IMR-90 (cell line): ENCODE results near the gene RPUSD1. TPM values are rescaled to one million over a fixed set of nuclear protein-coding genes. Genes with fewer than 3 reads are reported as not detected.

Source experiments
- ATAC-seq: fragments of 200-7000 bp; cut with Tn5 transposase; 2 replicates; pipeline ENCODE4 v1.9.1; 2020; ENCODE audit warnings: low read depth, mild to moderate bottlenecking, moderate library complexity
- BruUV-seq: library from RNA; stranded (reverse); fragments of 400-500 nt; replicated peaks from 2 replicates; lab custom pipeline; 2021; lab: Mats Ljungman, UMichigan
- CTCF ChIA-PET: fragments of 300-600 bp; formaldehyde crosslinking; extraction: SDS; loops from one replicate; lab custom pipeline; 2021; ENCODE audit warnings: antibody characterized with exemption; lab: Yijun Ruan, JAX
- POLR2A ChIA-PET: fragments of 300-600 bp; sonication (Branson Sonifier 250); formaldehyde crosslinking; loops from one replicate; lab custom pipeline; 2022; ENCODE audit warnings: antibody characterized with exemption; ENCODE audit not compliant: unreplicated experiment; lab: Charles Lee
- DNase-seq: peaks from one replicate; pipeline ENCODE4 v3.0.0; 2013
- H2AFZ ChIP-seq: replicated peaks from 2 replicates; pipeline ENCODE3; 2013; ENCODE audit warnings: low read length, mild to moderate bottlenecking; ENCODE audit not compliant: poor library complexity
- H2AK5ac ChIP-seq: 2 replicates; pipeline ENCODE4 v1.6.1; 2013; ENCODE audit warnings: low read depth, low read length, inconsistent platforms
- H2AK9ac ChIP-seq: replicated peaks from 2 replicates; pipeline ENCODE3; 2013; ENCODE audit warnings: mild to moderate bottlenecking, low read depth, low read length, moderate library complexity; ENCODE audit not compliant: poor library complexity
- H2BK120ac ChIP-seq: 2 replicates; pipeline ENCODE4 v1.6.1; 2013; ENCODE audit warnings: low read depth, low read length, inconsistent platforms
- H2BK15ac ChIP-seq: 3 replicates; pipeline ENCODE4 v1.6.1; 2013; ENCODE audit warnings: low read depth, low read length, inconsistent platforms
- H2BK20ac ChIP-seq: 2 replicates; pipeline ENCODE4 v1.6.1; 2013; ENCODE audit warnings: low read depth, mild to moderate bottlenecking, inconsistent platforms, low read length, moderate library complexity
- H2BK5ac ChIP-seq: 2 replicates; pipeline ENCODE4 v1.6.1; 2013; ENCODE audit warnings: mild to moderate bottlenecking, low read depth, low read length, inconsistent platforms; ENCODE audit not compliant: poor library complexity, severe bottlenecking
- H3K14ac ChIP-seq: replicated peaks from 2 replicates; pipeline ENCODE4 v1.6.1; 2013; ENCODE audit warnings: low read depth, low read length, inconsistent platforms
- H3K18ac ChIP-seq: 2 replicates; pipeline ENCODE4 v1.6.1; 2013; ENCODE audit warnings: low read depth, low read length, control low read depth
- H3K23ac ChIP-seq: 2 replicates; pipeline ENCODE4 v1.6.1; 2013; ENCODE audit warnings: low read depth, low read length, inconsistent platforms
- H3K27ac ChIP-seq: 2 replicates; pipeline ENCODE4 v1.5.1; 2013; ENCODE audit warnings: mild to moderate bottlenecking, control low read depth, low read length; ENCODE audit not compliant: insufficient read depth
- H3K27me3 ChIP-seq: 2 replicates; pipeline ENCODE4 v1.6.1; 2013; ENCODE audit warnings: low read length; ENCODE audit not compliant: control insufficient read depth, insufficient read depth
- H3K36me3 ChIP-seq: 2 replicates; pipeline ENCODE4 v1.6.1; 2013; ENCODE audit warnings: low read length, mixed read lengths; ENCODE audit not compliant: control insufficient read depth, insufficient read depth
- H3K4ac ChIP-seq: 2 replicates; pipeline ENCODE4 v1.6.1; 2013; ENCODE audit warnings: low read depth, low read length, inconsistent platforms
- H3K4me1 ChIP-seq: 2 replicates; pipeline ENCODE4 v1.6.1; 2013; ENCODE audit warnings: low read length, mixed read lengths; ENCODE audit not compliant: control insufficient read depth, insufficient read depth
- H3K4me2 ChIP-seq: 2 replicates; pipeline ENCODE4 v1.6.1; 2013; ENCODE audit warnings: low read depth, mild to moderate bottlenecking, control low read depth, low read length, moderate library complexity
- H3K4me3 ChIP-seq: 2 replicates; pipeline ENCODE4 v1.5.1; 2013; ENCODE audit warnings: low read depth, mild to moderate bottlenecking, control low read depth, low read length, moderate library complexity; ENCODE audit not compliant: insufficient read depth
- H3K56ac ChIP-seq: 2 replicates; pipeline ENCODE4 v1.6.1; 2013; ENCODE audit warnings: low read length, inconsistent platforms; ENCODE audit not compliant: insufficient read depth; ENCODE audit errors: extremely low read depth
- H3K79me1 ChIP-seq, 2 experiments: 2 replicates each; pipeline ENCODE4 v1.6.1; 2013; ENCODE audit warnings: low read length in 2 of 2, inconsistent platforms in 1 of 2, low read depth in 1 of 2
- H3K9ac ChIP-seq: 2 replicates; pipeline ENCODE4 v1.6.1; 2013; ENCODE audit warnings: low read depth, low read length, control low read depth
- H3K9me1 ChIP-seq: 2 replicates; pipeline ENCODE4 v1.6.1; 2013; ENCODE audit warnings: low read length, inconsistent platforms; ENCODE audit not compliant: insufficient read depth
- H3K9me3 ChIP-seq: 2 replicates; pipeline ENCODE4 v1.6.1; 2013; ENCODE audit warnings: low read length; ENCODE audit not compliant: control insufficient read depth, insufficient read depth
- H4K20me1 ChIP-seq: 2 replicates; pipeline ENCODE4 v1.6.1; 2013; ENCODE audit warnings: low read length, inconsistent platforms; ENCODE audit not compliant: insufficient read depth
- H4K5ac ChIP-seq: 2 replicates; pipeline ENCODE4 v1.6.1; 2013; ENCODE audit warnings: mild to moderate bottlenecking, low read depth, low read length, control low read depth
- H4K8ac ChIP-seq, 2 experiments: 2 replicates each; pipeline ENCODE4 v1.6.1; 2013; ENCODE audit warnings: low read depth in 2 of 2, low read length in 2 of 2, control low read depth in 1 of 2, inconsistent platforms in 1 of 2
- H4K91ac ChIP-seq: 2 replicates; pipeline ENCODE4 v1.6.1; 2013; ENCODE audit warnings: low read depth, low read length, inconsistent platforms; ENCODE audit not compliant: insufficient read depth
- BHLHE40 ChIP-seq: fragments of 150-350 bp; IDR thresholded peaks from 2 replicates; pipeline ENCODE4 v1.6.1; 2016; ENCODE audit warnings: mild to moderate bottlenecking, low read depth, low read length
- CHD1 ChIP-seq: IDR thresholded peaks from 2 replicates; pipeline ENCODE4 v1.6.1; 2012; ENCODE audit warnings: low read depth, low read length, improper control_type of control experiment
- MXI1 ChIP-seq: IDR thresholded peaks from 2 replicates; pipeline ENCODE4 v1.6.1; 2012; ENCODE audit warnings: low read depth, mild to moderate bottlenecking, low read length, moderate library complexity, borderline replicate concordance
- POLR2A ChIP-seq: IDR thresholded peaks from 2 replicates; pipeline ENCODE4 v1.6.1; 2012; ENCODE audit warnings: mild to moderate bottlenecking, low read depth, low read length
- RAD21 ChIP-seq: IDR thresholded peaks from 2 replicates; pipeline ENCODE4 v1.6.1; 2012; ENCODE audit warnings: low read length, improper control_type of control experiment
- SMC3 ChIP-seq: fragments of 150-350 bp; IDR thresholded peaks from 2 replicates; pipeline ENCODE4 v1.6.1; 2016; ENCODE audit warnings: low read depth, mild to moderate bottlenecking, antibody characterized with exemption, low read length, moderate library complexity
- WGBS, 2 experiments: methylation state at CpG; one replicate each; pipeline versions ENCODE4 v1.1.5 to v1.1.7; 2013; ENCODE audit warnings: missing lambda C conversion rate in 2 of 2; ENCODE audit not compliant: insufficient read length in 1 of 2; ENCODE audit errors: extremely low coverage in 2 of 2; 5-methylcytosine and 5-hydroxymethylcytosine counted together
- dilution Hi-C: fragments of 300-500 bp; cut with HindIII; formaldehyde crosslinking; loops from one replicate; pipeline ENCODE4 v1.14.3; 2018; ENCODE audit warnings: low sequenced_read_pairs; ENCODE audit not compliant: unreplicated experiment
- in situ Hi-C: fragments of 300-500 bp; cut with MboI; formaldehyde crosslinking; loops from 3 replicates; pipeline ENCODE4 v1.14.3; 2019; ENCODE audit warnings: low sequenced_read_pairs, inconsistent platforms, mixed read lengths
- intact Hi-C: fragments of 100-400 bp; cut with micrococcal nuclease; formaldehyde crosslinking; loops from 2 replicates; pipeline ENCODE4 v1.10.0; 2022
- polyA plus RNA-seq, 3 experiments: library from polyadenylated mRNA; depleted of rRNA; stranded (reverse); fragments of >200 nt; gene quantifications; 2 replicates each; pipeline ENCODE4 v1.2.3, GENCODE V29; 2012; ENCODE audit warnings: low replicate concordance in 1 of 3
- total RNA-seq: library from RNA; depleted of rRNA; stranded (reverse); fragments of >200 nt; gene quantifications from 2 replicates; pipeline ENCODE4 v1.2.3, GENCODE V29; 2012
- TF ChIP-seq, protein P1 (sequence below): conservative IDR thresholded peaks from 2 replicates; pipeline ENCODE4 v1.5.1; 2012; ENCODE audit warnings: mild to moderate bottlenecking, low read depth, low read length, improper control_type of control experiment
- TF ChIP-seq, protein P2 (sequence below): fragments of 150-350 bp; IDR thresholded peaks from 2 replicates; pipeline ENCODE4 v1.6.1; 2017; ENCODE audit warnings: mild to moderate bottlenecking, antibody characterized with exemption, low read length, low read depth

The RPUSD1 gene
- total and polyA plus RNA-seq, 2 of the 4 experiments (the other 2 are of a cell fraction): 13.1 to 32.3 TPM

DNA sequence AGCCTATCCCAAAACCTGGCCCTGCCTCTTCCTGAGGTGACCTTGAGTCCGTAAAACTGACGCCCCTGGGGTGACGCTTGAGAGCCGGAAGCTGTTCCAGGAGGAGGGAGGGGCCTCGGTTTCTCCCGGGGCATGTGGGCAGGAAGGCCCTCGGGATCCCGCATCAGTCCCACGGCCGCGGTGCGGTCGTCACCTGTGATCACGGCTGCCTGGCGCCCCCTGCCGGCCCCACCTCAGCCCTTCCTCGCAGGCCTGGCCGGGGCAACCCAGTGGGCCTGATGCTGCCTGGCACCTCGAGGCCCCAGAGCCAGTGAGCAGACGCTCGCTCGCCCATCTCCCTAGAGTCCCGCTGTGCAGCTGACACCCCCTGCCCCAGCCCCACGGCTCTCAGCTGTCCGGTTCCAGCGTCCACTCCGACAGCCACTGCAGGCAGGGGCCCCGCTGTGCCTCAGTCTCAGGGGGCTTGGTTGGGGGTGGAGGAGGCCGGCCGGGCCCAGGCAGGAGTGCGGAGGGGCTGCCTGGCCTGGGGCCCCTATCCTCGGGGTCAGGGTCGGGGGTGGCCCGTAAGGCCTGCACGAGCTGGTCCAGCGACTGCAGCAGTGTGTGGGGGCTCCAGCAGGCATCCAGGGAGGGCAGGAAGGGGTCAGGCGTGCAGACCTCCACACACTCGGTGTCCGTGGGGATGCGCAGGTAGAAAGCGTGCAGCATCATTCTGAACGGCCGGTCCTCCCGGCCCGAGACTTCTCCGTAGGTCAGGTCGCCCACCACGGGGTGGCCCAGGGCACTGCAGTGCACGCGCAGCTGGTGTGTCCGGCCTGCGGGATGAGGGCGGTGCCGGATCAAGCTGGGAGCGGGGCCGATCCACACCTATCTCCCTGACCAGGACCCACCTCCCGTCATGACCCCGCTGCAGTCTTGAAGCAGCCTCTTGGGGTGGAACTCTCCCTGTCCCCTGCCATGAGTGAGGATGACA lies 2.3 kb downstream of the RPUSD1 start:
- H2AK9ac ChIP-seq: peak overlapping the region; percentile 28
- peaks cover 25% of the 10 kb centered on the region for H4K20me1 ChIP-seq
- BruUV-seq: no TSS peak
- H3K4me1 ChIP-seq: peaks cover 15% of the 10 kb centered on the region; the same call in 1 of the 2 replicates
- H3K27me3 ChIP-seq: peaks cover 4% of the 10 kb centered on the region; the same call in 1 of the 2 replicates
- peak; percentile 37 for DNase-seq
- peak overlapping the region; percentile 23 for H2AFZ ChIP-seq
- no peak overlapping the region for H3K23ac ChIP-seq
- H3K18ac ChIP-seq: no peak overlapping the region
- in situ Hi-C loops (loop anchor here (5.0 kb wide), 1 partner anchor 74 kb away; no protein-coding TSS in a partner anchor), dilution Hi-C loops (no loop called here), intact Hi-C loops (loop anchor here (5.0 kb wide), 2 partner anchors 44 to 59 kb away; partner anchors contain the start of genes CCDC78, CIAO3 and HAGHL)
- no peak overlapping the region for H2BK120ac ChIP-seq
- no peak overlapping the region for H4K91ac ChIP-seq
- no peaks in the 10 kb centered on the region for H3K9me3 ChIP-seq
- peaks cover 10% of the 10 kb centered on the region; the same call in 1 of the 2 replicates for H3K36me3 ChIP-seq
- no peak overlapping the region for H3K4me2 ChIP-seq
- H3K27ac ChIP-seq: no peak overlapping the region
- no peak overlapping the region for H4K8ac ChIP-seq
- POLR2A ChIA-PET: interaction anchor here (0.6 kb wide), 1 partner anchor 12 kb away, joined by 23 read pairs; no protein-coding TSS in a partner anchor
- no peak overlapping the region for H3K4me3 ChIP-seq
- H3K56ac ChIP-seq: no peak overlapping the region
- 0 out of 2 replicates have a peak, but pooled peaks have one; percentile 7 for ATAC-seq
- no peak overlapping the region for H4K5ac ChIP-seq
- H3K9ac ChIP-seq: no peak overlapping the region
- no peaks in the 10 kb centered on the region for H3K9me1 ChIP-seq
- H3K79me1 ChIP-seq: peaks cover 4 to 35% of the 10 kb centered on the region in 2 experiments; a peak in 2 of 4 replicates
- H2BK5ac ChIP-seq: no peak overlapping the region
- no peak overlapping the region for H2BK20ac ChIP-seq
- H2BK15ac ChIP-seq: no peak overlapping the region
- peak; percentile 80 for TF ChIP-seq SMC3
- TF ChIP-seq, protein P1, sequence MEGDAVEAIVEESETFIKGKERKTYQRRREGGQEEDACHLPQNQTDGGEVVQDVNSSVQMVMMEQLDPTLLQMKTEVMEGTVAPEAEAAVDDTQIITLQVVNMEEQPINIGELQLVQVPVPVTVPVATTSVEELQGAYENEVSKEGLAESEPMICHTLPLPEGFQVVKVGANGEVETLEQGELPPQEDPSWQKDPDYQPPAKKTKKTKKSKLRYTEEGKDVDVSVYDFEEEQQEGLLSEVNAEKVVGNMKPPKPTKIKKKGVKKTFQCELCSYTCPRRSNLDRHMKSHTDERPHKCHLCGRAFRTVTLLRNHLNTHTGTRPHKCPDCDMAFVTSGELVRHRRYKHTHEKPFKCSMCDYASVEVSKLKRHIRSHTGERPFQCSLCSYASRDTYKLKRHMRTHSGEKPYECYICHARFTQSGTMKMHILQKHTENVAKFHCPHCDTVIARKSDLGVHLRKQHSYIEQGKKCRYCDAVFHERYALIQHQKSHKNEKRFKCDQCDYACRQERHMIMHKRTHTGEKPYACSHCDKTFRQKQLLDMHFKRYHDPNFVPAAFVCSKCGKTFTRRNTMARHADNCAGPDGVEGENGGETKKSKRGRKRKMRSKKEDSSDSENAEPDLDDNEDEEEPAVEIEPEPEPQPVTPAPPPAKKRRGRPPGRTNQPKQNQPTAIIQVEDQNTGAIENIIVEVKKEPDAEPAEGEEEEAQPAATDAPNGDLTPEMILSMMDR: peak; percentile 72
- no peak for TF ChIP-seq POLR2A
- TF ChIP-seq, protein P2, sequence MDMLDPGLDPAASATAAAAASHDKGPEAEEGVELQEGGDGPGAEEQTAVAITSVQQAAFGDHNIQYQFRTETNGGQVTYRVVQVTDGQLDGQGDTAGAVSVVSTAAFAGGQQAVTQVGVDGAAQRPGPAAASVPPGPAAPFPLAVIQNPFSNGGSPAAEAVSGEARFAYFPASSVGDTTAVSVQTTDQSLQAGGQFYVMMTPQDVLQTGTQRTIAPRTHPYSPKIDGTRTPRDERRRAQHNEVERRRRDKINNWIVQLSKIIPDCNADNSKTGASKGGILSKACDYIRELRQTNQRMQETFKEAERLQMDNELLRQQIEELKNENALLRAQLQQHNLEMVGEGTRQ: peak; percentile 10; the same call in 1 of the 2 replicates
- peak; percentile 77 for TF ChIP-seq RAD21
- 0 out of 2 replicates have a peak, but pooled peaks have one; percentile 10 for TF ChIP-seq MXI1
- TF ChIP-seq BHLHE40: no peak
- no peak for TF ChIP-seq CHD1
- 67% methylated on average over 32 of the region's 58 CpGs; no CpG with 5 or more reads in 1 of the 2 experiments for WGBS, 2 experiments
- no peak overlapping the region for H2AK5ac ChIP-seq
- no peak overlapping the region for H3K4ac ChIP-seq
- CTCF ChIA-PET: interaction anchor here (0.6 to 0.7 kb wide), 2 partner anchors 43 to 74 kb away, joined by 3 read pairs; no protein-coding TSS in a partner anchor
- H3K14ac ChIP-seq: no peak overlapping the region
